CD14-positive monocyte (primary cell): ENCODE results near the gene ACSL3. TPM values are rescaled to one million over a fixed set of nuclear protein-coding genes. Genes with fewer than 3 reads are reported as not detected.

Experiments
- DNase-seq, 3 donors: peaks; one replicate each; pipeline ENCODE4 v3.0.0-alpha.2; 2011 to 2022
- H2AFZ ChIP-seq: 2 replicates; pipeline ENCODE4 v1.6.0; 2012; ENCODE audit warnings: mild to moderate bottlenecking, low read depth, low read length, inconsistent platforms; ENCODE audit not compliant: insufficient read depth, poor library complexity, severe bottlenecking
- H3K27ac ChIP-seq, 2 donors: 1 replicate in 1 of 2; 2 replicates in 1 of 2; pipeline ENCODE4 v1.5.1; 2012 to 2013; ENCODE audit warnings: low read length in 2 of 2, control low read depth in 1 of 2, inconsistent platforms in 1 of 2, low read depth in 1 of 2, mild to moderate bottlenecking in 1 of 2
- H3K27me3 ChIP-seq, 2 donors: one replicate each; pipeline versions ENCODE4 v1.6.0 to v1.6.1; 2011 to 2013; ENCODE audit warnings: low read length in 2 of 2; ENCODE audit not compliant: control insufficient read depth in 2 of 2, insufficient read depth in 2 of 2
- H3K36me3 ChIP-seq, 2 donors: replicated peaks in 1 of 2; 1 replicate in 1 of 2; 2 replicates in 1 of 2; pipeline versions ENCODE4 v1.5.1 to v1.6.1; 2012 to 2013; ENCODE audit warnings: low read length in 2 of 2, control low read depth in 1 of 2, inconsistent platforms in 1 of 2, mild to moderate bottlenecking in 1 of 2; ENCODE audit not compliant: insufficient read depth in 2 of 2, control insufficient read depth in 1 of 2
- H3K4me1 ChIP-seq, 2 donors: 1 replicate in 1 of 2; 2 replicates in 1 of 2; pipeline versions ENCODE4 v1.5.1 to v1.6.1; 2012 to 2013; ENCODE audit warnings: low read length in 2 of 2, control low read depth in 1 of 2, inconsistent platforms in 1 of 2, mild to moderate bottlenecking in 1 of 2, moderate library complexity in 1 of 2; ENCODE audit not compliant: insufficient read depth in 2 of 2, control insufficient read depth in 1 of 2
- H3K4me2 ChIP-seq: replicated peaks from 2 replicates; pipeline ENCODE3; 2012; ENCODE audit warnings: low read length, moderate library complexity, mild to moderate bottlenecking; ENCODE audit not compliant: poor library complexity, severe bottlenecking; ENCODE audit errors: extremely low read depth
- H3K4me3 ChIP-seq, 3 experiments: fragments of 200-600 bp in 1 of 3; sonication (generic) in 1 of 3; replicated peaks in 1 of 3; 1 replicate in 2 of 3; 2 replicates in 1 of 3; pipeline ENCODE4 v1.5.1; 2011 to 2013; ENCODE audit warnings: low read length in 3 of 3, mild to moderate bottlenecking in 3 of 3, control low read depth in 2 of 3, low read depth in 2 of 3, inconsistent platforms in 1 of 3, moderate library complexity in 1 of 3
- H3K79me2 ChIP-seq: 2 replicates; pipeline ENCODE4 v1.6.0; 2012; ENCODE audit warnings: mild to moderate bottlenecking, control low read depth, inconsistent platforms, low read length, moderate library complexity; ENCODE audit not compliant: insufficient read depth
- H3K9ac ChIP-seq: 2 replicates; pipeline ENCODE4 v1.6.0; 2017; ENCODE audit warnings: low read length, mild to moderate bottlenecking; ENCODE audit not compliant: insufficient read depth, poor library complexity, severe bottlenecking
- H3K9me3 ChIP-seq, 2 donors: replicated peaks in 1 of 2; 1 replicate in 1 of 2; 2 replicates in 1 of 2; pipeline versions ENCODE4 v1.5.1 to v1.6.1; 2012 to 2013; ENCODE audit warnings: low read length in 2 of 2, control low read depth in 1 of 2; ENCODE audit not compliant: control insufficient read depth in 1 of 2, insufficient read depth in 1 of 2
- H4K20me1 ChIP-seq: 2 replicates; pipeline ENCODE4 v1.6.0; 2012; ENCODE audit warnings: mild to moderate bottlenecking, low read length, control low read depth, moderate library complexity; ENCODE audit not compliant: insufficient read depth
- H3K27ac Mint-ChIP-seq, 7 donors: one replicate each; pipeline ENCODE4 v1.8.0; 2020; ENCODE audit warnings: mild to moderate bottlenecking in 7 of 7, mixed read lengths in 7 of 7, moderate library complexity in 6 of 7, inconsistent platforms in 2 of 7
- H3K27me3 Mint-ChIP-seq, 3 donors: one replicate each; pipeline ENCODE4 v1.8.0; 2021 to 2022; ENCODE audit warnings: low read depth in 3 of 3, mild to moderate bottlenecking in 3 of 3, mixed read lengths in 3 of 3, moderate library complexity in 3 of 3, inconsistent platforms in 1 of 3
- H3K36me3 Mint-ChIP-seq, 2 donors: one replicate each; pipeline ENCODE4 v1.8.0; 2020; ENCODE audit warnings: mixed read lengths in 2 of 2, inconsistent platforms in 1 of 2, mild to moderate bottlenecking in 1 of 2
- H3K4me1 Mint-ChIP-seq: one replicate; pipeline ENCODE4 v1.8.0; 2020; ENCODE audit warnings: mild to moderate bottlenecking, mixed read lengths
- H3K4me3 Mint-ChIP-seq, 2 donors: one replicate each; pipeline ENCODE4 v1.8.0; 2020; ENCODE audit warnings: mild to moderate bottlenecking in 2 of 2, mixed read lengths in 2 of 2, moderate library complexity in 1 of 2
- H3K9me3 Mint-ChIP-seq, 7 donors: one replicate each; pipeline ENCODE4 v1.8.0; 2020 to 2022; ENCODE audit warnings: mixed read lengths in 7 of 7, mild to moderate bottlenecking in 6 of 7, moderate library complexity in 6 of 7, inconsistent platforms in 2 of 7
- WGBS: methylation state at CpG from one replicate; pipeline ENCODE4 v1.1.5; 2013; ENCODE audit warnings: missing lambda C conversion rate; ENCODE audit not compliant: insufficient coverage; 5-methylcytosine and 5-hydroxymethylcytosine counted together
- intact Hi-C, 2 donors: fragments of 100-400 bp; cut with micrococcal nuclease; formaldehyde crosslinking; loops; one replicate each; pipeline versions ENCODE4 v1.15.0 to v1.15.1; 2023
- polyA plus RNA-seq, 3 donors: library from polyadenylated mRNA; depleted of rRNA in 1 of 3; unstranded in 2 of 3; stranded (reverse) in 1 of 3; fragments of 300-500 nt in 2 of 3; fragments of >200 nt in 1 of 3; fragmentation: Illumina TruSeq in 2 of 3; gene quantifications; 1 replicate in 2 of 3; 2 replicates in 1 of 3; pipeline ENCODE4 v1.2.3, GENCODE V29; 2012 to 2021
- TF ChIP-seq, protein P1 (sequence below): fragments of 200-600 bp; IDR thresholded peaks from one replicate; pipeline ENCODE4 v1.8.0; 2022; ENCODE audit warnings: antibody characterized with exemption, mild to moderate bottlenecking

The ACSL3 gene
- polyA plus RNA-seq, 3 donors = 8.8 to 24.4 (median 19.9) TPM

DNA sequence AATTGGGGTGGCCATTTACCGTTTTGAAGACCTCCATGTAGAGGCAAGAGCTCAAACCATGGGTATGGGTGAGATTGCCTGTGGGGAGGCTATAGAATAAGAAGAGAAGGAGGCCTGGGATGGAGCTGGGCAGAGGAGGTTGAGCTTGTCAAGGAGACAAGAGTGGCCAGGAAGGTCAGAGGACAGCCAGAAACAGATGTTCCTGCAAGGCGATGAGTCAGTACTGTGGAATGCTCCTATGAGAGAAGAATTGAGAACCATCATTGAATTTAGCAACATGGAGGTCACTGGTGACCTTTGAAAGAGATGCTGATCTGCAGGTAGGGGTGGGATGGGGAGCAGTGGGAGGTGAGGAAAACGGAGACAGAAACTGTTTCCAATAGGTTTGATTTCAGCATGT is 3.5 kb downstream of the ACSL3 start:
- no peaks in the 10 kb centered on the region for H3K27me3 Mint-ChIP-seq
- H3K4me1 Mint-ChIP-seq = peaks cover 19% of the 10 kb centered on the region
- Histone ChIP-seq H3K27me3 (no peaks in the 10 kb centered on the region), H3K9me3 (no peaks in the 10 kb centered on the region), H2AFZ (no peak overlapping the region), H3K4me2 (peak overlapping the region; percentile 3), H3K27ac (no peak overlapping the region), H3K9ac (no peak overlapping the region), H3K36me3 (no peaks in the 10 kb centered on the region), H3K79me2 (peaks cover 81% of the 10 kb centered on the region), H3K4me1 (peaks cover 39 to 41% of the 10 kb centered on the region in 2 donors), H4K20me1 (peaks cover 78% of the 10 kb centered on the region), H3K4me3 (no peak overlapping the region)
- H3K9me3 Mint-ChIP-seq = no peaks in the 10 kb centered on the region
- intact Hi-C loops = loop anchor here in 1 of 2 donors (5.0 to 10.0 kb wide), 3 partner anchors 38 to 157 kb away; no protein-coding TSS in a partner anchor
- no peak overlapping the region for H3K27ac Mint-ChIP-seq
- WGBS = 86% methylated on average over 3 of the region's 3 CpGs
- TF ChIP-seq, protein P1, sequence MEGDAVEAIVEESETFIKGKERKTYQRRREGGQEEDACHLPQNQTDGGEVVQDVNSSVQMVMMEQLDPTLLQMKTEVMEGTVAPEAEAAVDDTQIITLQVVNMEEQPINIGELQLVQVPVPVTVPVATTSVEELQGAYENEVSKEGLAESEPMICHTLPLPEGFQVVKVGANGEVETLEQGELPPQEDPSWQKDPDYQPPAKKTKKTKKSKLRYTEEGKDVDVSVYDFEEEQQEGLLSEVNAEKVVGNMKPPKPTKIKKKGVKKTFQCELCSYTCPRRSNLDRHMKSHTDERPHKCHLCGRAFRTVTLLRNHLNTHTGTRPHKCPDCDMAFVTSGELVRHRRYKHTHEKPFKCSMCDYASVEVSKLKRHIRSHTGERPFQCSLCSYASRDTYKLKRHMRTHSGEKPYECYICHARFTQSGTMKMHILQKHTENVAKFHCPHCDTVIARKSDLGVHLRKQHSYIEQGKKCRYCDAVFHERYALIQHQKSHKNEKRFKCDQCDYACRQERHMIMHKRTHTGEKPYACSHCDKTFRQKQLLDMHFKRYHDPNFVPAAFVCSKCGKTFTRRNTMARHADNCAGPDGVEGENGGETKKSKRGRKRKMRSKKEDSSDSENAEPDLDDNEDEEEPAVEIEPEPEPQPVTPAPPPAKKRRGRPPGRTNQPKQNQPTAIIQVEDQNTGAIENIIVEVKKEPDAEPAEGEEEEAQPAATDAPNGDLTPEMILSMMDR = no peak
- peaks cover 0 to 3% of the 10 kb centered on the region in 2 donors for H3K36me3 Mint-ChIP-seq
- peak in 1 of 3 donors; percentile 24 for DNase-seq
- H3K4me3 Mint-ChIP-seq = no peak overlapping the region

DNA sequence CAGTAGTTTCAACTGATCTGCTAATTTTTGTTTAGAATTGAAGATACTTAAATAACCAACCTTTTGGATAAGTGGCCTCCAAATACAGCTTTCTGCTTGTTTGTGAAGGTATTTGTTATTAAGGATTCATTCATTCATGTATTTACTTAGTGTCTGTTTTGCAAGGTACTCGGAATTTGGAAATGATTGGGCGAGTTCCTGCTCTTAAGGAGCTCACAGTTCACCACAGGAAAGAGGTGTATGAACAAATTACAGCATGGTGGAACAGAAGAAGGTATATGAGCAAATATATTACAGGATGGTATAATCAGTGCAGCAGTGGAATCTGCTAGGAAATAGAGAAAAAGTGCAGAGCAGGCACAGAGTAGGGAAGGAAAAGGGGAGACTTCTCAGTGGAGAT is 4.5 kb downstream of the ACSL3 start:
- Histone ChIP-seq H4K20me1 (peaks cover 88% of the 10 kb centered on the region), H3K9me3 (no peaks in the 10 kb centered on the region), H3K4me3 (no peak overlapping the region), H3K36me3 (no peaks in the 10 kb centered on the region), H3K27ac (no peak overlapping the region), H2AFZ (no peak overlapping the region), H3K4me2 (no peak overlapping the region), H3K4me1 (peaks cover 39 to 43% of the 10 kb centered on the region in 2 donors), H3K79me2 (peaks cover 91% of the 10 kb centered on the region), H3K27me3 (no peaks in the 10 kb centered on the region), H3K9ac (no peak overlapping the region)
- peaks cover 0 to 3% of the 10 kb centered on the region in 2 donors for H3K36me3 Mint-ChIP-seq
- H3K27me3 Mint-ChIP-seq = no peaks in the 10 kb centered on the region
- no peaks in the 10 kb centered on the region for H3K9me3 Mint-ChIP-seq
- no peak overlapping the region for H3K27ac Mint-ChIP-seq
- H3K4me1 Mint-ChIP-seq = peaks cover 12% of the 10 kb centered on the region
- TF ChIP-seq, protein P1 = no peak
- WGBS = 88% methylated on average over 2 of the region's 2 CpGs
- intact Hi-C loops = loop anchor here in 1 of 2 donors (10.0 kb wide), 1 partner anchor 70 kb away; no protein-coding TSS in a partner anchor
- DNase-seq = no peak
- no peak overlapping the region for H3K4me3 Mint-ChIP-seq
